Tibial artery (tissue), 4 donors: ENCODE data around the gene CRYBG1.

Experiments used
- DNase-seq, 2 donors: peaks; one replicate each; pipeline ENCODE4 v3.0.0-alpha.2; 2019
- H3K27ac ChIP-seq, 2 donors: fragments of 200-600 bp; sonication (generic) in 1 of 2; 1 replicate in 1 of 2; 2 replicates in 1 of 2; pipeline ENCODE4 v1.5.1; 2018 to 2019; ENCODE audit warnings: mild to moderate bottlenecking in 1 of 2
- H3K27me3 ChIP-seq, 2 donors: fragments of 200-600 bp; sonication (generic) in 1 of 2; one replicate each; pipeline versions ENCODE4 v1.5.1 to v1.6.0; 2016 to 2019
- H3K36me3 ChIP-seq, 3 donors: fragments of 200-600 bp; sonication (generic) in 2 of 3; one replicate each; pipeline ENCODE4 v1.5.1; 2016 to 2019; ENCODE audit warnings: mild to moderate bottlenecking in 2 of 3
- H3K4me1 ChIP-seq, 4 donors: fragments of 200-600 bp; sonication (generic) in 2 of 4; 1 replicate in 3 of 4; 2 replicates in 1 of 4; pipeline ENCODE4 v1.5.1; 2016 to 2019
- H3K4me3 ChIP-seq, 2 donors: fragments of 200-600 bp; sonication (generic) in 1 of 2; 1 replicate in 1 of 2; 2 replicates in 1 of 2; pipeline ENCODE4 v1.5.1; 2018 to 2019; ENCODE audit warnings: mild to moderate bottlenecking in 2 of 2
- H3K9me3 ChIP-seq, 3 donors: fragments of 200-600 bp; sonication (generic) in 1 of 3; one replicate each; pipeline ENCODE4 v1.5.1; 2016 to 2019
- intact Hi-C: fragments of 100-400 bp; cut with DNase I; formaldehyde crosslinking; loops from one replicate; pipeline ENCODE4 v1.15.0; 2023; ENCODE audit warnings: low total_unique reads
- TF ChIP-seq, protein P1 (sequence below), 2 experiments: fragments of 200-600 bp in 1 of 2; fragments of 450-650 bp in 1 of 2; IDR thresholded peaks; one replicate each; pipeline ENCODE4 v1.5.1; 2017 to 2019; ENCODE audit warnings: antibody characterized with exemption in 2 of 2, mild to moderate bottlenecking in 1 of 2, moderate library complexity in 1 of 2

The CRYBG1 gene

DNA sequence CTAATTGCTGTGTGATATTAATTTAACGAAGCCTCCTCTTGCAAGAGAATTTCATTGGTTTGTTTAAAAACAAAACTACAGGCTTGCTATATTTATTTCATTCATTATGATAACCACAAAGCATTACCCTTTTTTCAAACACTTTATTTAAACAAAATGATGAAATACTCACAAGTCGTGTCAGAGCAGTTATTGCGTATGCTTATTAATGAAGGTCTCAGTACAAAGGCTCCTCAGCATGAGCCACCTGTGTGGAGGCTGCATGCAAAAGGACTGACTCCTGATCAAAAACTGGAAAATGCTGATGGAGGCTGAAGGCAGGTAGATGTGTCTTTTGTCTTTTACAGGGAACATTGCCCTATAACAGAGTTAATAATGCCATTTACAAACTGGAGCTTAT is 130.5 kb downstream of the CRYBG1 start:
- H3K9me3 ChIP-seq, result no peaks in the 10 kb centered on the region
- no peak for DNase-seq

GRCh38 chr6:106495014-106495413 is 134.5 kb downstream of the CRYBG1 start:
- Histone ChIP-seq H3K4me3 (no peak overlapping the region), H3K27me3 (peaks cover 0 to 3% of the 10 kb centered on the region in 2 donors), H3K36me3 (no peaks in the 10 kb centered on the region), H3K4me1 (no peaks in the 10 kb centered on the region), H3K9me3 (no peaks in the 10 kb centered on the region), H3K27ac (no peak overlapping the region)
- TF ChIP-seq, protein P1, sequence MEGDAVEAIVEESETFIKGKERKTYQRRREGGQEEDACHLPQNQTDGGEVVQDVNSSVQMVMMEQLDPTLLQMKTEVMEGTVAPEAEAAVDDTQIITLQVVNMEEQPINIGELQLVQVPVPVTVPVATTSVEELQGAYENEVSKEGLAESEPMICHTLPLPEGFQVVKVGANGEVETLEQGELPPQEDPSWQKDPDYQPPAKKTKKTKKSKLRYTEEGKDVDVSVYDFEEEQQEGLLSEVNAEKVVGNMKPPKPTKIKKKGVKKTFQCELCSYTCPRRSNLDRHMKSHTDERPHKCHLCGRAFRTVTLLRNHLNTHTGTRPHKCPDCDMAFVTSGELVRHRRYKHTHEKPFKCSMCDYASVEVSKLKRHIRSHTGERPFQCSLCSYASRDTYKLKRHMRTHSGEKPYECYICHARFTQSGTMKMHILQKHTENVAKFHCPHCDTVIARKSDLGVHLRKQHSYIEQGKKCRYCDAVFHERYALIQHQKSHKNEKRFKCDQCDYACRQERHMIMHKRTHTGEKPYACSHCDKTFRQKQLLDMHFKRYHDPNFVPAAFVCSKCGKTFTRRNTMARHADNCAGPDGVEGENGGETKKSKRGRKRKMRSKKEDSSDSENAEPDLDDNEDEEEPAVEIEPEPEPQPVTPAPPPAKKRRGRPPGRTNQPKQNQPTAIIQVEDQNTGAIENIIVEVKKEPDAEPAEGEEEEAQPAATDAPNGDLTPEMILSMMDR (IDR thresholded peaks at IDR 0.05), result no peak
- no peak for DNase-seq
- intact Hi-C loops, result no loop called here

More for the DNA sequence above, 130.5 kb downstream of the CRYBG1 start:
- no peak overlapping the region for H3K27ac ChIP-seq
- TF ChIP-seq, protein P1 (IDR thresholded peaks at IDR 0.05), result no peak
- no peaks in the 10 kb centered on the region for H3K4me1 ChIP-seq
- H3K27me3 ChIP-seq, result peaks cover 0 to 15% of the 10 kb centered on the region in 2 donors
- intact Hi-C loops, result no loop called here
- no peaks in the 10 kb centered on the region for H3K36me3 ChIP-seq
- H3K4me3 ChIP-seq, result no peak overlapping the region

- H3K36me3 ChIP-seq, result no peaks in the 10 kb centered on the region
- no peaks in the 10 kb centered on the region for H3K9me3 ChIP-seq
- peaks cover 0 to 3% of the 10 kb centered on the region in 2 donors for H3K27me3 ChIP-seq
- no peak overlapping the region for H3K4me3 ChIP-seq
- no peak for DNase-seq
- intact Hi-C loops, result no loop called here
- TF ChIP-seq, protein P1 (IDR thresholded peaks at IDR 0.05), result no peak
- H3K27ac ChIP-seq, result no peak overlapping the region
- no peaks in the 10 kb centered on the region for H3K4me1 ChIP-seq
Observed at GRCh38 chr6:106496823-106497222, 136.3 kb downstream of the CRYBG1 start.

DNA sequence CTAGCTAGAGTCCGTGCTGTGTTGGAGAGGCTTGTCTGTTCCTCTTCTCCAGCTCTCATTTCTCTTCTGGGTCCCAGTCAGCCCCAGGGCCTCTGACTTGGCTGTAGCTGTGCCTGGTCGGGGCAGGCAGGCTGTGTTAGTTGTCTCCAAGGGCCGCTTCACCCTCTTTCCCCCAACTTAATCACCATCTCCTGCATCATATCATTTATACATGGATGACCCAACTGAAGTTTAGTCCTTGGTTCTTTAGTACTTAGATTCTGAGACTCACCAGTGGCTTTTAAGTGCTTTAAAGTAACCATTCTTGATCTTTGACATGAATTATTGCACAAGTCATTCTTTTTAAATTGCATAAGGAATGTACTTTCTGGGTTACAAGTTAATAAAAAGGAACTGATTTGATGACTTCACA is 141.4 kb downstream of the CRYBG1 start:
- no peak overlapping the region for H3K27ac ChIP-seq
- H3K27me3 ChIP-seq, result peaks cover 0 to 2% of the 10 kb centered on the region in 2 donors
- H3K36me3 ChIP-seq, result no peaks in the 10 kb centered on the region
- peak in 1 of 2 donors; percentile 41 for DNase-seq
- H3K4me1 ChIP-seq, result no peaks in the 10 kb centered on the region
- intact Hi-C loops, result no loop called here
- H3K4me3 ChIP-seq, result no peak overlapping the region
- no peaks in the 10 kb centered on the region for H3K9me3 ChIP-seq
- TF ChIP-seq, protein P1 (IDR thresholded peaks at IDR 0.05), result no peak

DNA sequence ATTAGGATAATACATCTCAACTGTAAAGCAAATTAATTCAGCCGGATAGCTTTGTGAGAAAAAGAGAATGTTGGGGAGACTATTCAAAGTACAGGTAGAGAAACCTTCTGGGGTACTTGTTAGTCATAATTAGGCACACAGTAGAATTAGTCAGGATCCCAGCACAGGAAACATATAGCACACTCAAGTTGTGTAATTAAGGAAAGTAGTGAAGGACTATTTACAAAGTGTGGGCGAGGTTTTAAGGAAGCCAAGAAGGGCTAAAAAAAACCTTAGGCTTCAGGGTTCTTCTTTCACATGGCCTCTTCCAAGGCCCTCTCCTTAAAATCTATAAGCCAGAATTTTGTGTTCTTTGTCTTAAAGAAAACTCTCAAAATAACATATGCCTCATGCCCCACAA is 142.0 kb downstream of the CRYBG1 start:
- H3K9me3 ChIP-seq, result no peaks in the 10 kb centered on the region
- no peak overlapping the region for H3K27ac ChIP-seq
- no peak overlapping the region for H3K4me3 ChIP-seq
- H3K4me1 ChIP-seq, result no peaks in the 10 kb centered on the region
- intact Hi-C loops, result no loop called here
- H3K36me3 ChIP-seq, result no peaks in the 10 kb centered on the region
- DNase-seq, result no peak
- TF ChIP-seq, protein P1 (IDR thresholded peaks at IDR 0.05), result no peak
- H3K27me3 ChIP-seq, result peaks cover 0 to 8% of the 10 kb centered on the region in 2 donors

DNA sequence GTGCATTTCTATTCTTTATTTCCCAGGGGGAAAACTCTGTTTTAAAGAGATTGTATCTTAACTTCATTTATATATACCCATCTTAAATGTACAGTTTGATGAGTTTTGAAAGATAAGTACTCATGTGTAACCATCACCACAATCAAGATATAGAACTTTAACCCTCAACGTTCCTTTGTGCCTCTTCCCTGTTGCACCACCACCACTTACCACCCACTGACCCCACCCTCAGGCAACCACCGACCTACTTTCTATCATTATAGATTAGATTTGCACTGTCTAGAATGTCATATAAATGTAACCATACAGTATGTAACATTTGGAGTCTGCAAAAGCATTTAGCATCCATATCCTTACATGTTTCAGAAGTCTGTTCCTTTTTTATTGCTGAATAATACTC is 147.8 kb downstream of the CRYBG1 start:
- intact Hi-C loops, result no loop called here
- TF ChIP-seq, protein P1 (IDR thresholded peaks at IDR 0.05), result no peak
- peaks cover 0 to 34% (median 26%) of the 10 kb centered on the region in 4 donors for H3K4me1 ChIP-seq
- H3K27me3 ChIP-seq, result peaks cover 0 to 39% of the 10 kb centered on the region in 2 donors
- H3K36me3 ChIP-seq, result no peaks in the 10 kb centered on the region
- H3K27ac ChIP-seq, result no peak overlapping the region
- no peak for DNase-seq
- H3K9me3 ChIP-seq, result no peaks in the 10 kb centered on the region
- H3K4me3 ChIP-seq, result no peak overlapping the region
